Measurements from ENCODE around the gene RNGTT.

DNA sequence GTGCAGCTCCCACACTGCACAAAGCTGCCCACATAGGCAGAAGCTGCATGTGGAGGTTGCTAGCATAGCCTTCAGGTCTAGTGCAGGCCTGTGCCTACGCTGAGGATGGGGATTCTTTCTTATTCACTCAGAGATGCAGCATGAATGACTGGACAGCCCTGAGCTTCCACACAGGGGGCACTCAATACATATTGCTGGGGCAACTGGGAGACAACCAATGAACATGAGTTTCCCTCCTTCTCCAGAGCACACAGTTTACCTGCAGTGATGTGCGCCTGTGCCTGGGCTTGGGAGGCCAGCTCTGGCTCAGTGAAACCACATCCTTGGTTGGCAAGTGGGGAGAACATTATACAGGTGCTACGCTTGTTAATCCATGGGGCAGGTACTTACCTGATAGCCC, 389.9 kb downstream of the RNGTT start:
- TF ChIP-seq EZH2phosphoT487 (IDR thresholded peaks at IDR 0.05; ENCODE audit: insufficient read depth, low read depth) (no peak), EZH2 (IDR thresholded peaks at IDR 0.05; ENCODE audit: insufficient read depth, poor library complexity, severe bottlenecking) (no peak)
